ENCODE results near the gene FAM229A. TPM values are rescaled to one million over a fixed set of nuclear protein-coding genes. Genes with fewer than 3 reads are reported as not detected.

The FAM229A gene
- polyA plus RNA-seq, 2 of the 4 experiments (the other 2 are of a cell fraction): 3.5 to 5.6 TPM

DNA sequence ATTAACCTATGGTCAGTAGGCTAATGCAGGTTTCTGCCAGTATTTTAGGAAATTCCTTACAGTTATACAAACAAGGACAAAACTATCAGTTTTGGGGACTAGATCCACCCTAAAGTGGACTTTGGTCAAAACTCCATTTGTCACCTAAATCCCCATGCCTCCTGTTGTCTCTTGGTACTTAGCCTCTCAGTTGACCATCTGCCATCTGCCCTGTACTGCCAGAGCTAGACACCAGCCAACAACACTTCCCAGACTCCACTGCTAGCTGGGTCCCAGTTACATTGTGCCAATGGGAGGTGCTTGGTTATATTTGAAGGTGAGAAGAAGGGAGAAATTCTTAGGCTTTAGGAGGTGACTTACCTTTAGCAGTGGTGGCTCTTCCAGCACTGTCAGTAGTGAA, 49.0 kb upstream of the FAM229A start (continued):
- TF ChIP-seq, protein P1, sequence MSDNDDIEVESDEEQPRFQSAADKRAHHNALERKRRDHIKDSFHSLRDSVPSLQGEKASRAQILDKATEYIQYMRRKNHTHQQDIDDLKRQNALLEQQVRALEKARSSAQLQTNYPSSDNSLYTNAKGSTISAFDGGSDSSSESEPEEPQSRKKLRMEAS (IDR thresholded peaks at IDR 0.05): no peak
- TF ChIP-seq MAZ (IDR thresholded peaks at IDR 0.05; ENCODE audit: borderline replicate concordance, low read depth, low read length) (no peak), HOXA7 (CRISPR knock-in tag; IDR thresholded peaks at IDR 0.05) (no peak)

DNA sequence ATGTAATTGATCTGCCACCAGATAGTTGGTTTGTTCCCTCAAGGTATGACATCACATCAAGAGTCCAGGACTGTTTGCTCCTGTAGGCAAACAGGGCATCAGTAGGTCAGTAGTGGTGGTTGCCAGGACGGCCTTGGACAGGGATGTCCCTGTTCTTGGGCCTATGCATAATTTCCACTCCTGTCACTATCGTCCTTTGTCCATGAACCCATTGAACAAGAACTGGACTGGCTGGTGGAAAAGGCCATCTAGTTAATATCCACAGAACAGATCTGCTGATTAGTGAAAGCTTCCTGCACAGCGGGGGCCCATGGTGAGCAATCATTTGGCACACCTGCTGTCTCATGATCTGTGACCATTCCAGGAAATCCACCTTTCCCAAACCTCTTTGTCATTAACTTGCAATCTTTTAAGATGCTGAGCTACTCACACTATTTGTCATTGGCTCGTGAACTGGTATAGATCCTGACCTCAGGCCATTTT, 44.4 kb upstream of the FAM229A start:
- FAIRE-seq: no peak

DNA sequence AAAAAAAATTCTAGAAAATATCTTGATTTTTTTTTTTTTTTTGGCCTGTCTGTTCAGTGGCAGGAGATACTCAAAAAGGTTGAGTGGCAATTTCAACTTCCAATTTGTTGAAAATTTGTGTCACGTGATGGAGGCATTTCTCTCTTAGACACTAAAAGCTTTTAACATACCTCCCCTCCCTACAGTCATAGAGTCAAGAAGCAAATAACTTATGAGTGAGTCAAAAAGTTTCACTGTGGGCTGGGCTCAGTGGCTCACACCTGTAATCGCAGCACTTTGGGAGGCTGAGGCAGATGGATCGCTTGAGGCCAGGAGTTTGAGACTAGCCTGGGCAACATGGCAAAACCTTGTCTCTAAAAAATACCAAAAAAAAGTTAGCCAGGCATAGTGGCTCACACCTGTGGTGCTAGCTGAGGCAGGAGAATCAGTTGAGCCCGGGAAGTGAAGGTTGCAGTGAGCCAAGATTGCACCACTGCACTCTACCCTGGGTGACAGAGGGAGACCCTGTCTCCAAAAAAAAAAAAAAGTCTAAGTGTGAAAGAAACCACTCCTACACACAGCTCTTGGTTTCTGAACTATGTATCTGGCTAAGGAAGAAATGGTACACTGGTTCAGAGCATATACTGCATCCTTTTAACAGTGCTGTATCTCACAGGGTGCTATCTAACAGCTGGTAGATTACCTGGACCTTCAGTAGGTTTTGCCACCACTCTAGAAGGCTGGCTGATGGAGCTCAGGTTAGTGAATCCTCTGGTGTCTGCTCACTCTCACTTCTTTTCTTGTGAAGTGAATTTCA, 43.6 kb upstream of the FAM229A start:
- POLR2A ChIA-PET: no interaction called here
- 70% methylated on average over 4 of the region's 4 CpGs for WGBS (ENCODE audit: missing lambda C conversion rate)
- CTCF ChIA-PET: interaction anchor here (0.7 to 1.4 kb wide), 6 partner anchors 15 to 427 kb away, joined by 3 to 6 read pairs (median 4); no protein-coding TSS in a partner anchor
- no peak overlapping the region for H3K4me3 ChIP-seq
- no peak for FAIRE-seq
- DNase-seq (ENCODE audit: low read depth in 1 of 2, low spot score in 1 of 2): no peak
- no peak overlapping the region for H3K4me2 ChIP-seq
- no peak for TF ChIP-seq RARB (CRISPR knock-in tag; IDR thresholded peaks at IDR 0.05)
- TF ChIP-seq, protein P2, sequence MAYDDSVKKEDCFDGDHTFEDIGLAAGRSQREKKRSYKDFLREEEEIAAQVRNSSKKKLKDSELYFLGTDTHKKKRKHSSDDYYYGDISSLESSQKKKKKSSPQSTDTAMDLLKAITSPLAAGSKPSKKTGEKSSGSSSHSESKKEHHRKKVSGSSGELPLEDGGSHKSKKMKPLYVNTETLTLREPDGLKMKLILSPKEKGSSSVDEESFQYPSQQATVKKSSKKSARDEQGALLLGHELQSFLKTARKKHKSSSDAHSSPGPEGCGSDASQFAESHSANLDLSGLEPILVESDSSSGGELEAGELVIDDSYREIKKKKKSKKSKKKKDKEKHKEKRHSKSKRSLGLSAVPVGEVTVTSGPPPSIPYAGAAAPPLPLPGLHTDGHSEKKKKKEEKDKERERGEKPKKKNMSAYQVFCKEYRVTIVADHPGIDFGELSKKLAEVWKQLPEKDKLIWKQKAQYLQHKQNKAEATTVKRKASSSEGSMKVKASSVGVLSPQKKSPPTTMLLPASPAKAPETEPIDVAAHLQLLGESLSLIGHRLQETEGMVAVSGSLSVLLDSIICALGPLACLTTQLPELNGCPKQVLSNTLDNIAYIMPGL (CRISPR knock-in tag; IDR thresholded peaks at IDR 0.05; ENCODE audit: borderline replicate concordance): no peak
- TF ChIP-seq, protein P3, sequence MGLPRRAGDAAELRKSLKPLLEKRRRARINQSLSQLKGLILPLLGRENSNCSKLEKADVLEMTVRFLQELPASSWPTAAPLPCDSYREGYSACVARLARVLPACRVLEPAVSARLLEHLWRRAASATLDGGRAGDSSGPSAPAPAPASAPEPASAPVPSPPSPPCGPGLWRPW (IDR thresholded peaks at IDR 0.05): no peak
- TF ChIP-seq HDAC2 (IDR thresholded peaks at IDR 0.05): no peak
- no peak for TF ChIP-seq FOSL2 (IDR thresholded peaks at IDR 0.05)
- TF ChIP-seq FOSL2 (CRISPR knock-in tag; IDR thresholded peaks at IDR 0.05): no peak
- no peak for TF ChIP-seq EHF (CRISPR knock-in tag; IDR thresholded peaks at IDR 0.05)
- no peak for TF ChIP-seq MAZ (IDR thresholded peaks at IDR 0.05; ENCODE audit: borderline replicate concordance, low read depth, low read length)
- TF ChIP-seq HOXB13 (CRISPR knock-in tag; IDR thresholded peaks at IDR 0.05; ENCODE audit: low read depth): no peak
- no peak for TF ChIP-seq HEYL (CRISPR knock-in tag; IDR thresholded peaks at IDR 0.05)
- no peak for TF ChIP-seq JUN (IDR thresholded peaks at IDR 0.05)
- no peak for TF ChIP-seq CBX2 (IDR thresholded peaks at IDR 0.05; ENCODE audit: borderline replicate concordance, low read depth)
- TF ChIP-seq MAFK (IDR thresholded peaks at IDR 0.05; ENCODE audit: partially characterized antibody): no peak
- TF ChIP-seq NR3C1 (IDR thresholded peaks at IDR 0.05): no peak
- TF ChIP-seq HOXB5 (CRISPR knock-in tag; IDR thresholded peaks at IDR 0.05): no peak
- H3K4me1 ChIP-seq: no peaks in the 10 kb centered on the region
- no peaks in the 10 kb centered on the region for H3K9me3 ChIP-seq
- no peak; a peak in 1 of 6 replicates for ATAC-seq
- H3K27ac ChIP-seq: no peak overlapping the region

More for the DNA sequence above, 44.4 kb upstream of the FAM229A start:
- ATAC-seq: no peak
- CTCF ChIA-PET: interaction anchor here (0.7 to 1.2 kb wide), 4 partner anchors 14 to 428 kb away, joined by 3 to 4 read pairs (median 4); no protein-coding TSS in a partner anchor
- Histone ChIP-seq H3K27ac (no peak overlapping the region), H3K4me1 (no peaks in the 10 kb centered on the region), H3K4me3 (no peak overlapping the region), H3K4me2 (no peak overlapping the region), H3K9me3 (no peaks in the 10 kb centered on the region)
- POLR2A ChIA-PET: no interaction called here
- 63% methylated on average over 4 of the region's 4 CpGs for WGBS (ENCODE audit: missing lambda C conversion rate)
- DNase-seq (ENCODE audit: low read depth in 1 of 2, low spot score in 1 of 2): no peak
- TF ChIP-seq CBX8 (IDR thresholded peaks at IDR 0.05) (no peak), RCOR1 (IDR thresholded peaks at IDR 0.05; ENCODE audit: low read depth, low read length) (no peak)

DNA sequence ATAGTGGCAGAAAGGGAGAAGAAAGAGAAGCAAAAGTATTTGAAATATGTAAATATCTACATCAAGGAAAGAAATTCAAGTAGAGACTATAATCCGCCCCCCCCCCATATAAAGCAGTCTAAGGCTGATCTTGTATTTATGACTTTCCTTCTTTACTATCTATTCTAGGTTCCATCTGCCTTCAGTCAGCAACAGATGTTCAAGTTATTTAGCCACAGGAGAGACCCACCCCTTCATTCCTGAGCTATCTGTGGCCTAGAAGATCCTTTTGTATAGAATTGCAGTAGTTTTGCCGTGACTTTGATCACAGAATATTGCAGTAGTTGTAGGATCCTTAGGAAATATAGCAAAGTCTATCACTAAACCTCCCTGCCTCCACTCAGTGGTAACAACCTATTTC, 42.7 kb upstream of the FAM229A start:
- H3K4me1 ChIP-seq: no peaks in the 10 kb centered on the region
- H3K4me3 ChIP-seq: no peak overlapping the region
- H3K4me2 ChIP-seq: no peak overlapping the region
- 14% methylated on average over 2 of the region's 2 CpGs for WGBS (ENCODE audit: missing lambda C conversion rate)
- FAIRE-seq (no peak), ATAC-seq (no peak), DNase-seq (ENCODE audit: low read depth in 1 of 2, low spot score in 1 of 2) (no peak)
- CTCF ChIA-PET: interaction anchor here (1.0 to 1.4 kb wide), 3 partner anchors 9 to 43 kb away, joined by 3 to 6 read pairs (median 4); no protein-coding TSS in a partner anchor
- no peaks in the 10 kb centered on the region for H3K9me3 ChIP-seq
- H3K27ac ChIP-seq: no peak overlapping the region
- POLR2A ChIA-PET: no interaction called here
- TF ChIP-seq HOXB13 (CRISPR knock-in tag; IDR thresholded peaks at IDR 0.05; ENCODE audit: low read depth) (no peak), HOXB5 (CRISPR knock-in tag; IDR thresholded peaks at IDR 0.05) (no peak), EHMT2 (IDR thresholded peaks at IDR 0.05; ENCODE audit: low read depth) (no peak), TFCP2L1 (CRISPR knock-in tag; IDR thresholded peaks at IDR 0.05) (no peak), ZSCAN20 (CRISPR knock-in tag; IDR thresholded peaks at IDR 0.05) (no peak), CEBPB (IDR thresholded peaks at IDR 0.05) (no peak), KDM5A (IDR thresholded peaks at IDR 0.05) (no peak), BHLHE40 (IDR thresholded peaks at IDR 0.05; ENCODE audit: low read depth, low read length) (no peak), JUN (IDR thresholded peaks at IDR 0.05) (no peak), ESRRA (IDR thresholded peaks at IDR 0.05; ENCODE audit: borderline replicate concordance, low read length) (no peak), NFE2L2 (conservative IDR thresholded peaks at IDR 0.05; ENCODE audit: low read length) (no peak), NR3C1 (IDR thresholded peaks at IDR 0.05) (no peak)
- TF ChIP-seq, protein P4, sequence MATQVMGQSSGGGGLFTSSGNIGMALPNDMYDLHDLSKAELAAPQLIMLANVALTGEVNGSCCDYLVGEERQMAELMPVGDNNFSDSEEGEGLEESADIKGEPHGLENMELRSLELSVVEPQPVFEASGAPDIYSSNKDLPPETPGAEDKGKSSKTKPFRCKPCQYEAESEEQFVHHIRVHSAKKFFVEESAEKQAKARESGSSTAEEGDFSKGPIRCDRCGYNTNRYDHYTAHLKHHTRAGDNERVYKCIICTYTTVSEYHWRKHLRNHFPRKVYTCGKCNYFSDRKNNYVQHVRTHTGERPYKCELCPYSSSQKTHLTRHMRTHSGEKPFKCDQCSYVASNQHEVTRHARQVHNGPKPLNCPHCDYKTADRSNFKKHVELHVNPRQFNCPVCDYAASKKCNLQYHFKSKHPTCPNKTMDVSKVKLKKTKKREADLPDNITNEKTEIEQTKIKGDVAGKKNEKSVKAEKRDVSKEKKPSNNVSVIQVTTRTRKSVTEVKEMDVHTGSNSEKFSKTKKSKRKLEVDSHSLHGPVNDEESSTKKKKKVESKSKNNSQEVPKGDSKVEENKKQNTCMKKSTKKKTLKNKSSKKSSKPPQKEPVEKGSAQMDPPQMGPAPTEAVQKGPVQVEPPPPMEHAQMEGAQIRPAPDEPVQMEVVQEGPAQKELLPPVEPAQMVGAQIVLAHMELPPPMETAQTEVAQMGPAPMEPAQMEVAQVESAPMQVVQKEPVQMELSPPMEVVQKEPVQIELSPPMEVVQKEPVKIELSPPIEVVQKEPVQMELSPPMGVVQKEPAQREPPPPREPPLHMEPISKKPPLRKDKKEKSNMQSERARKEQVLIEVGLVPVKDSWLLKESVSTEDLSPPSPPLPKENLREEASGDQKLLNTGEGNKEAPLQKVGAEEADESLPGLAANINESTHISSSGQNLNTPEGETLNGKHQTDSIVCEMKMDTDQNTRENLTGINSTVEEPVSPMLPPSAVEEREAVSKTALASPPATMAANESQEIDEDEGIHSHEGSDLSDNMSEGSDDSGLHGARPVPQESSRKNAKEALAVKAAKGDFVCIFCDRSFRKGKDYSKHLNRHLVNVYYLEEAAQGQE (IDR thresholded peaks at IDR 0.05): no peak

All from A549 (cell line).